Measurements from ENCODE around the gene IFT122. TPM values are rescaled to one million over a fixed set of nuclear protein-coding genes. Genes with fewer than 3 reads are reported as not detected.

IFT122 gene
- total RNA-seq, 6 experiments from 2014 or later = 7.1 to 16.8 (median 11.5) TPM

GRCh38 chr3:129547241-129547640, 107.2 kb downstream of the IFT122 start:
- Histone ChIP-seq H3K36me3 (no peaks in the 10 kb centered on the region), H3K4me1 (no peaks in the 10 kb centered on the region), H3K27ac (no peak overlapping the region), H3K27me3 (no peaks in the 10 kb centered on the region), H3K9me3 (no peaks in the 10 kb centered on the region), H3K4me3 (no peak overlapping the region)
- ATAC-seq (no peak), DNase-seq (no peak)
- intact Hi-C loops (cut with DNase I) = no loop called here
- WGBS (ENCODE audit: insufficient coverage, low coverage, low lambda C conversion rate, missing lambda C conversion rate) = 100% methylated on average over 3 of the region's 24 CpGs
- TF ChIP-seq CTCF (IDR thresholded peaks at IDR 0.05) = no peak
- no peak for TF ChIP-seq POLR2A (IDR thresholded peaks at IDR 0.05)

- no peaks in the 10 kb centered on the region for H3K4me1 ChIP-seq
- TF ChIP-seq CTCF (IDR thresholded peaks at IDR 0.05) (no peak), POLR2A (IDR thresholded peaks at IDR 0.05) (no peak)
- H3K36me3 ChIP-seq = no peaks in the 10 kb centered on the region
- WGBS (ENCODE audit: insufficient coverage, low coverage, low lambda C conversion rate, missing lambda C conversion rate) = 73% methylated on average over 5 of the region's 19 CpGs
- intact Hi-C loops (cut with DNase I) = no loop called here
- H3K27ac ChIP-seq = no peak overlapping the region
- no peak for DNase-seq
- ATAC-seq = no peak
- H3K27me3 ChIP-seq = no peaks in the 10 kb centered on the region
- no peaks in the 10 kb centered on the region for H3K9me3 ChIP-seq
- H3K4me3 ChIP-seq = no peak overlapping the region
Measured at GRCh38 chr3:129548104-129548965, 108.3 kb downstream of the IFT122 start.

- Histone ChIP-seq H3K27me3 (no peaks in the 10 kb centered on the region), H3K27ac (no peak overlapping the region), H3K36me3 (no peaks in the 10 kb centered on the region), H3K4me1 (peaks cover 0 to 5% (median 0%) of the 10 kb centered on the region in 4 donors), H3K9me3 (no peaks in the 10 kb centered on the region), H3K4me3 (no peak overlapping the region)
- ATAC-seq (no peak), DNase-seq (no peak)
- intact Hi-C loops (cut with DNase I) = no loop called here
- TF ChIP-seq CTCF (IDR thresholded peaks at IDR 0.05) (no peak), POLR2A (IDR thresholded peaks at IDR 0.05) (no peak)
- 86% methylated on average over 10 of the region's 18 CpGs for WGBS (ENCODE audit: insufficient coverage, low coverage, low lambda C conversion rate, missing lambda C conversion rate)
Measured at GRCh38 chr3:129549006-129549800, 109.2 kb downstream of the IFT122 start.

GRCh38 chr3:129549805-129550204, 109.8 kb downstream of the IFT122 start:
- no peaks in the 10 kb centered on the region for H3K27me3 ChIP-seq
- H3K4me3 ChIP-seq = no peak overlapping the region
- intact Hi-C loops (cut with DNase I) = no loop called here
- WGBS (ENCODE audit: insufficient coverage, low coverage, low lambda C conversion rate, missing lambda C conversion rate) = 75% methylated on average over 1 of the region's 3 CpGs
- no peak for ATAC-seq
- TF ChIP-seq CTCF (IDR thresholded peaks at IDR 0.05) = no peak
- TF ChIP-seq POLR2A (IDR thresholded peaks at IDR 0.05) = no peak
- peaks cover 0 to 5% (median 0%) of the 10 kb centered on the region in 4 donors for H3K4me1 ChIP-seq
- H3K27ac ChIP-seq = no peak overlapping the region
- no peaks in the 10 kb centered on the region for H3K9me3 ChIP-seq
- H3K36me3 ChIP-seq = no peaks in the 10 kb centered on the region
- DNase-seq = no peak

All from right lobe of liver (tissue), 6 donors.